ENCODE results near the gene PRR14.
A peak's percentile ranks its signal among the peaks of the same experiment; 100 is the strongest.

GRCh38 chr16:30651124-30652004, 604 bp downstream of the PRR14 start:
- peak; percentile 89 for TF ChIP-seq CTCF (tag by site-specific recombination; IDR thresholded peaks at IDR 0.05)
- peak; percentile 93 for TF ChIP-seq ZSCAN30 (tag by site-specific recombination; IDR thresholded peaks at IDR 0.05)
- peak; percentile 61 for TF ChIP-seq REST (tag by site-specific recombination; IDR thresholded peaks at IDR 0.05)
- TF ChIP-seq ZNF362 (tag by site-specific recombination; IDR thresholded peaks at IDR 0.05) = no peak
